ENCODE results near the gene TMEM151A.

TMEM151A gene

DNA sequence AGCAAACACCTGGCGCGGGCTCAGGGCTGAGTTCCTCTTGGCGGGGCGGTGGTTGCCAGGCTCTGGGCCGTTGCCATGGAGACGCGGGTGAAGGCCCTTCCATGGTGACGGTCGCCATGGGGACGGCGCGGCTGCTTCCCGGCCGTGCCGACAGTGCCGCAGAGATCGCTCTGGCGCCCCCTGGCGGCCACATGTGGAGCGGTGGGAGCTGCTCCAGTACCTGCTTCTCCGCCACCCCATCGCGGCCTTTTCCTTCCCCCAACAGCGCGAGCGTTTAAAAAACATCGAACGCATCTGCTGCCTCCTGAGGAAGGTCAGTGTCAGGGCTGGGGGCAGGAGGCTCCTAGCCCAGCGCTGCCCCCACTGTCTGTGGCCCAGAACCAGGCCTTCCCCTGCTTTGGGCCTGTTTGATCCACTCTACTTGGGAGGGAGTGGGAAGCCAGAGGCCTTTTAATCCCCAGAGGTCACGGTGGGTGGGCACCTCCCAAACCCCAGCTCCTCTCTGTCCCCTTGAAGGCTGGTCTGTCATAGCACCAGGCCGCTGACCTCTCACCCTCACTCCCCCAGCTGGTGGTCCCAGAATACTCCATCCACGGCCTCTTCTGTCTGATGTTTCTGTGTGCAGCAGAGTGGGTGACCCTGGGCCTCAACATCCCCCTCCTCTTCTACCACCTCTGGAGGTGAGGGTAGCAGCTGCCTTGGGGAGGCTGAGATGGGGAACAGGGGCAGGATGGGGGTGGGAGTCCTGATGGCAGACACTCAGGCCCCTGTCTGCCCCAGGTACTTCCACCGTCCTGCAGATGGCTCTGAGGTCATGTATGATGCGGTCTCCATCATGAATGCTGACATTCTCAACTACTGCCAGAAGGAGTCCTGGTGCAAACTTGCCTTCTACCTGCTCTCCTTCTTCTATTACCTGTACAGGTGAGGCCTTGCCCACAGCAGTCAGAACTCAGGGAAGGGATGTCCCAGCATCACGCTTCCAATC lies 8.9 kb upstream of the TMEM151A start:
- H3K27ac Mint-ChIP-seq: peak overlapping the region; percentile 58
- peaks cover 2% of the 10 kb centered on the region for H3K36me3 Mint-ChIP-seq
- CTCF ChIA-PET: interaction anchor here (0.9 to 2.6 kb wide), 10 partner anchors 8 to 202 kb away, joined by 3 to 15 read pairs (median 4); partner anchors contain the start of gene TMEM151A
- H3K9me3 Mint-ChIP-seq: no peaks in the 10 kb centered on the region
- H3K4me3 Mint-ChIP-seq: peak overlapping the region; percentile 18
- peaks cover 36% of the 10 kb centered on the region for H3K27me3 Mint-ChIP-seq
- DNase-seq: peak; percentile 100
- peaks cover 49% of the 10 kb centered on the region for H3K4me1 Mint-ChIP-seq

- H3K9me3 Mint-ChIP-seq: no peaks in the 10 kb centered on the region
- CTCF ChIA-PET: interaction anchor here (1.1 to 2.6 kb wide), 4 partner anchors 17 to 62 kb away, joined by 3 to 15 read pairs (median 4); no protein-coding TSS in a partner anchor
- no peak overlapping the region for H3K4me3 Mint-ChIP-seq
- no peak overlapping the region for H3K27ac Mint-ChIP-seq
- no peak for DNase-seq
- peaks cover 34% of the 10 kb centered on the region for H3K27me3 Mint-ChIP-seq
- peaks cover 2% of the 10 kb centered on the region for H3K36me3 Mint-ChIP-seq
- peaks cover 55% of the 10 kb centered on the region for H3K4me1 Mint-ChIP-seq
Observed at GRCh38 chr11:66283461-66284105, 8.1 kb upstream of the TMEM151A start.

- Mint-ChIP-seq H3K36me3 (peaks cover 2% of the 10 kb centered on the region), H3K27me3 (peaks cover 31% of the 10 kb centered on the region), H3K9me3 (no peaks in the 10 kb centered on the region), H3K27ac (no peak overlapping the region), H3K4me3 (no peak overlapping the region), H3K4me1 (peaks cover 52% of the 10 kb centered on the region)
- DNase-seq: no peak
- CTCF ChIA-PET: interaction anchor here (1.1 to 2.6 kb wide), 3 partner anchors 16 to 63 kb away, joined by 3 to 15 read pairs (median 3); no protein-coding TSS in a partner anchor
Observed at GRCh38 chr11:66284526-66285078, 7.1 kb upstream of the TMEM151A start.

GRCh38 chr11:66285250-66285947 lies 6.3 kb upstream of the TMEM151A start:
- Mint-ChIP-seq H3K4me1 (peaks cover 58% of the 10 kb centered on the region), H3K9me3 (no peaks in the 10 kb centered on the region), H3K27me3 (peaks cover 32% of the 10 kb centered on the region), H3K27ac (no peak overlapping the region), H3K4me3 (no peak overlapping the region), H3K36me3 (peaks cover 2% of the 10 kb centered on the region)
- no peak for DNase-seq
- CTCF ChIA-PET: interaction anchor here (1.4 kb wide), 2 partner anchors 15 to 63 kb away, joined by 3 read pairs; no protein-coding TSS in a partner anchor

DNA sequence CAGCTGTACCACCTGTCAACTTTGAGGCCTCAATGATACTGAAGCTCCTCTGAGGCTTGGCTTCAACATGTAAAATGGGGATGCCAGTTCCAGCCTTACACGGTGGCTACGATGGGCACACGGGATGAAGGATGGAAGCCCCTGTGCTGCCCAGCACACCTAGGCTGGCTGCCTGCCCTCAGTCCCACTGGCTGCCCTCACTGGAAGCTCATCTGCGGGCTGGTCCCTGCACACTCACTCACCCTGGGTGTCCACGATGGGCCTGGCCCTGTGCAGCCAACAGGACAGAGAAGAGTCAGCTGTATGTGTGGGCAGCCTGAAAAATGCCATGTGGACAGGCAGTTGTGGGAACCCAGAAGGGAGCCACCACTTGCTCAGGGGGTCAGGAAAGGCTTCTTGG lies 5.0 kb upstream of the TMEM151A start:
- Mint-ChIP-seq H3K27ac (no peak overlapping the region), H3K27me3 (peaks cover 37% of the 10 kb centered on the region), H3K36me3 (peaks cover 2% of the 10 kb centered on the region), H3K4me1 (peaks cover 60% of the 10 kb centered on the region), H3K9me3 (no peaks in the 10 kb centered on the region), H3K4me3 (peak overlapping the region; percentile 61)
- CTCF ChIA-PET: interaction anchor here (0.7 to 1.4 kb wide), 3 partner anchors 25 to 65 kb away, joined by 3 to 4 read pairs (median 3); no protein-coding TSS in a partner anchor
- no peak for DNase-seq

GRCh38 chr11:66287211-66287888 lies 4.3 kb upstream of the TMEM151A start:
- Mint-ChIP-seq H3K9me3 (no peaks in the 10 kb centered on the region), H3K4me1 (peaks cover 54% of the 10 kb centered on the region), H3K4me3 (peak overlapping the region; percentile 61), H3K27me3 (peaks cover 33% of the 10 kb centered on the region), H3K36me3 (peaks cover 2% of the 10 kb centered on the region), H3K27ac (no peak overlapping the region)
- DNase-seq: no peak
- CTCF ChIA-PET: interaction anchor here (1.0 kb wide), 1 partner anchor 64 kb away, joined by 4 read pairs; no protein-coding TSS in a partner anchor

GRCh38 chr11:66287889-66288670 lies 3.6 kb upstream of the TMEM151A start:
- Mint-ChIP-seq H3K36me3 (peaks cover 2% of the 10 kb centered on the region), H3K27ac (peak overlapping the region; percentile 85), H3K4me1 (peaks cover 51% of the 10 kb centered on the region), H3K9me3 (no peaks in the 10 kb centered on the region), H3K4me3 (peak overlapping the region; percentile 74), H3K27me3 (peaks cover 38% of the 10 kb centered on the region)
- CTCF ChIA-PET: interaction anchor here (0.8 to 2.2 kb wide), 5 partner anchors 29 to 98 kb away, joined by 3 to 7 read pairs (median 4); no protein-coding TSS in a partner anchor
- DNase-seq: no peak

- Mint-ChIP-seq H3K4me3 (peak within 1 kb of the TSS; percentile 74), H3K4me1 (peaks cover 48% of the 10 kb centered on the region), H3K9me3 (no peaks in the 10 kb centered on the region), H3K27ac (peak within 1 kb of the TSS; percentile 95), H3K36me3 (peaks cover 2% of the 10 kb centered on the region), H3K27me3 (peaks cover 46% of the 10 kb centered on the region)
- CTCF ChIA-PET: interaction anchor here (0.8 to 2.2 kb wide), 8 partner anchors 23 to 141 kb away, joined by 3 to 7 read pairs (median 4); no protein-coding TSS in a partner anchor
- DNase-seq: peak; percentile 99
Observed at GRCh38 chr11:66288671-66289547, 2.8 kb upstream of the TMEM151A start, which contains the start of gene YIF1A. TSS of gene YIF1A (minus strand) at chr11:66289143. CDS start at chr11:66288985, 158 bp downstream.

DNA sequence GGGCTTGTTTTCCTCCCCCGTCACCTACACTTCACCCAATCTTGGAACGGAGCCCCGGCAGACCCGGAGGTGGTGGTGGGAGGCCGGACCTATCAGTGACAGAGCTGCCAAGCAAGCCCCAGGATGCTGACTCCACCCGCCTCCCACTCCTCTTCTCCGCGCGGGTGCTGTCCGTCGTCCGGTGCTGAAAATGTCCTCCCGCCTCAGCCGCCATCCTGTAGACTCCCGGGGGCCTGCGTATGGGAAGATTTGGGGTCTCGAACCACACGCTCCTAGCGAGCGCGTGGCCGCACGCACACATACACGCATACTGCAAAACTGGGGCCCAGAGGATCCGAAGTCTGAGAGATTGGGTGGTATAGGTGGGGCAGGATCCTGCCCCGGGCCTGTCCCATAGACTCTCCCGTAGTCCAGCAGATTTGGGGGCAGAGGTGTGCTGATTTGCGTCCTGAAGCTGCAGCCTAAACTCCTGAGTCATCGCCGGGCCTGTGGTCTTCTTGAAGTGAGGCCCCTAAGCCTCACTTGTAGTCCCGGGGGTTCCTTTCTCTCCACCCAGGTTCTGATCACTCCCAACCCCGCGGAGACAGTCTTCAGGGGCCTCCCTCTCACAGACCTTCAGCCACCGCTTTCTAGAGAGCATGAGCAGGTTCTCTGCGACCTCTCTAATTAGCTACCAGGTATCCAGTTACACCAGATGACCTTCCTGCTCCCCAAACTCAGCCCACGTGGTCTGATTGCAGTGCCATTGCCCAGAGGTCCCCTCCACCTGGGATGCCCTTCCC lies 2.0 kb upstream of the TMEM151A start:
- CTCF ChIA-PET: interaction anchor here (1.0 to 2.2 kb wide), 8 partner anchors 22 to 140 kb away, joined by 3 to 7 read pairs (median 4); no protein-coding TSS in a partner anchor
- peak overlapping the region; percentile 74 for H3K4me3 Mint-ChIP-seq
- H3K27ac Mint-ChIP-seq: peak overlapping the region; percentile 95
- H3K27me3 Mint-ChIP-seq: peaks cover 53% of the 10 kb centered on the region
- no peaks in the 10 kb centered on the region for H3K9me3 Mint-ChIP-seq
- DNase-seq: peak; percentile 91
- no peaks in the 10 kb centered on the region for H3K36me3 Mint-ChIP-seq
- H3K4me1 Mint-ChIP-seq: peaks cover 48% of the 10 kb centered on the region

DNA sequence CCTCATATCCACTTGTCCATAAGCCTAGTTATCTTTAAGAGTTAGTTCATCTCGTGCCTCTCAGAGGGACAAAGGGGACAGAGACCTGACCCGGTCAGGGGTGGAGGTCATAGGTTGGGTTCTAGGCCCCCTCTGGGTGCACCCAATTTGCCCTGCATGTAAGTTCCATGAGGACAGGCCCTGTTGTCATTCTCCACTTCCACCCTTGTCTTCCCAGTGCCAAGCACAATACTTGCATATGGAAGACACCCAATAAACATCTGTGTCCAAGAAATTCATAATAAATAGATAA lies 1.4 kb upstream of the TMEM151A start:
- no peak for DNase-seq
- CTCF ChIA-PET: interaction anchor here (1.6 kb wide), 1 partner anchor 21 kb away, joined by 4 read pairs; no protein-coding TSS in a partner anchor
- peak overlapping the region; percentile 74 for H3K4me3 Mint-ChIP-seq
- no peaks in the 10 kb centered on the region for H3K9me3 Mint-ChIP-seq
- peaks cover 53% of the 10 kb centered on the region for H3K27me3 Mint-ChIP-seq
- H3K27ac Mint-ChIP-seq: no peak overlapping the region
- H3K36me3 Mint-ChIP-seq: no peaks in the 10 kb centered on the region
- H3K4me1 Mint-ChIP-seq: peaks cover 48% of the 10 kb centered on the region

DNA sequence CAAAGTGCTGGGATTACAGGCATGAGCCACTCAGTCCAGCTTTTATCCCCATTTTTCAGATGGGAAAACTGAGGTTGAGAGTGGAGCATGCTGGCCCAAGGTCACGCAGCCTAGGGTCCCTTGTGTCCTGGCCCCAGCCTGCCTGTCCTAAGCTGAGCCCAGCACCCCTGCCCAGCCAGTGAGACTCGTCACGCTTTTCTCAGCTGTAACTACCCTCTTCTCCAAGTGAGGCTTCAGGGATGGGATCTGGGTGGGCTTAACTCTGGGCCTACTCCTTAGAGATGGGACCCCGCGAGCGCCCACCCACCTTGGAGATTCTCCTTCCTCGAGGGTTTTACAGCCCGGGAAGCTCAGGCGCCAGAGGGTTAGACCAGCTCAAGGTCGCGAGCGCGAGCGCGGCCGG lies 390 bp upstream of the TMEM151A start:
- no peak for DNase-seq
- Mint-ChIP-seq H3K36me3 (no peaks in the 10 kb centered on the region), H3K9me3 (no peaks in the 10 kb centered on the region), H3K4me3 (no peak overlapping the region), H3K27ac (no peak overlapping the region), H3K27me3 (peaks cover 62% of the 10 kb centered on the region), H3K4me1 (peaks cover 48% of the 10 kb centered on the region)
- CTCF ChIA-PET: interaction anchor here (0.7 to 1.6 kb wide), 4 partner anchors 9 to 21 kb away, joined by 3 to 4 read pairs (median 4); no protein-coding TSS in a partner anchor
